ENCODE measurements around the gene FHOD1.

- TF ChIP-seq POLR2A (IDR thresholded peaks at IDR 0.05) (no peak), CTCF (IDR thresholded peaks at IDR 0.05) (no peak)
Observed at GRCh38 chr16:67277999-67278772, 30.9 kb upstream of the FHOD1 start.

Measured in gastroesophageal sphincter (tissue), 3 donors.